GM21528 (cell line): Measurements from ENCODE around the gene WNT4.
"Not testable (repeated sequence)": the region's sequence is repeated elsewhere in the genome, so short reads cannot be mapped to it uniquely, and the experiment has no call there.

Experiments used
- ATAC-seq: cut with Tn5 transposase; IDR thresholded peaks from one replicate; pipeline ENCODE4 v1.9.1; 2021; ENCODE audit warnings: mild to moderate bottlenecking, moderate library complexity; ENCODE audit not compliant: unreplicated experiment, low FRiP score

WNT4 gene

DNA sequence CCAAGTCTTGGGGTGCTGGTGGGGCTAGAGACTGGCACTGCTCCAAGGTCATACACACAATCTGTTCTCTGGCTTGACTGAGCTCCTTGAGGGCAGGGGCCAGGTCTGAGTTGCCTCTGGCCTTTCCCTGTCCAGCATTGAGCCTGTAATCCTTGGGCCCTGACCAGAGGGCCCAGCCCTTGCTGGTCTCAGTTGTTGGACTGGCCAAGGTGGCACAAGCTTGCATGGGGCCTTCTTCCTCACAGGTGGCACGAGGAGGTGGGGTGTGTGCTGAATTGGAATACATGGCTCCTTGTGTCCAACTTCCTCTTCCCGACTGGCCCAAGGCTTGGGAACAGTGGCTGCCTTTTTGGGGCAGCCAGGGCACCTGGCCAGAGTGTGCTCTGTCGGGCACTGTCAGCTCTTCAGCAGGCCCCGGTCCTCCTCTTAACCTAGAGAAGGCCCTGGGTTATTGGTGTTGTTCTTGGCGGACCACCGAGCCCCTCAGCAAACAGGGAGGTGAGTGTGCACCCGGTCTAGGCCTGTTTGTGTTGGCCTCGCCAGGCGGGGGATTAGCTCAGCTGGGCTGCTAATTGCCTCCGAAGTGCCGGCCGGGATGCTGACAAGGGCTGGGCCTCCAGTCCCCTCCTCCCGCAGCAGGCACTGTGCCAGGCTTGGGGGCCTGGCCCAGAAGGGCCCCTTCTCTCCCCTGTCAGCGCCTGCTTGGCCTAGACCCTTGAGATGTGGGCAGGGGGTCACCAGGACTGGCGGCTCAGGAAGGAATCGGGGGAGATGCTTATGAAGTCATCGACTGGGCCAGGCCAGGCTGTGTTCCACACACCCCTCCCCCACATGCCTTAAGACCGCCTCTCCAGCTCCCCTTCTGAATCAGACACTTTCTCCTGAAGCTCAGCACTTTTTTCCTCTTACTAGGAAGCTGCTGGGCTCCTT lies 28.5 kb downstream of the WNT4 start:
- ATAC-seq: no peak

DNA sequence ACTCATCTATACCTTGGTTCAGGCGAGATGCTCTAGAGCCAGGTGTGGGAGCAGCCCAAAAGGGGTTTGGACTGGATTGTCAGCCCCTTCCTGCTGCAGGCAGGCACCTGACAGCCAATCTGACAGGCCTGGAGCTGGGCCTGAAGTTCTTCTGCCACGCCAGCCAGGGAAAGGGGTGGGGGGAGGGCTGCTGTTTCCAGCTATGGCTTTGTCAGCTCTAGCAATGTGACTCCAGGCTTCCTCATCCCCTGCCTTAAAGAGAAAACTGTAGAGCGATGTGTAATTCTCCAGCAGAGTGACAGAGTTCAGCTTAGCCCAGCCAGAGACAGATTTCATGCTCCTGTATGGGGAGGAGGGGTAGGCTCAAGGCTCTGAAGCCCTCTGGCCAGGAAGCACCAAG lies 30.3 kb downstream of the WNT4 start:
- no peak for ATAC-seq

DNA sequence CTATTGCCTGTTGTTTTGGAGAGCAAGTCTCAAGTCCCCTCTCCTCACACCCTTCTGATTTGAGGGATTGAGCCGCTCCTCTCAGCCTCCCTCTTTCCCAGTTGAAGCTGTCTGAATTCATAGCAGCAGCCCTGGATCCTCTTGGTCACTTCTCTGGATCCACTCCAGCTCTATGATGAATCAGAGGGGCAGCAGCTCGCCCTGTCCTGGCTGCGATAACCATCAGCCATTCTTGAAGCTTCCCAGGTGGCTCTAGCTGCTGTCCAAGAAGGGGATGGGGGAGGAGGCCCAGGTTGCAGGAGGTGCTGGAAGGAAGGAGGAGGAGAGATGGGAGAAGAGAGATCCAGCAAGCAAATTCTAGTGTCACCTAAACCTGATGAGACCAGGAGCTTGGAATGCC lies 31.3 kb downstream of the WNT4 start:
- no peak for ATAC-seq

DNA sequence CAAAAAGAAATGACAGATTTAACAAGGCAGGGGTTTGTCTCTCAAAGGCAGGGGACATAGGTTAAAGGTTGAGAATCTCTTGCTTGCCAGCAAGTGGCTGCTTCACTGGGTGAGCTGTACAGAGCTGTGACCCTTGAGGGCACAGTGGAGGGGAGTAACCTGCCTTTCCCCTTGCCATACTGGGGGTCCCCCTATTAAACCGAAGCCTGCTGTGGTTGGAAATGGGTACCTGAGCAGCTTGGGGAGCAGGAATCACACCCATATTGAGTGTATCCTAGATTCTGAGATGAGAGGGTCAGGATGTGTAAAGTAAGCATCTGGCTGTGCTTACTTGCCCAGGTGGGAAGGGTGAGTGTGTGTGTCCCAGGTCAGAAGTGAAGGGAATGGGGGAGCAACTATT lies 31.8 kb downstream of the WNT4 start:
- no peak for ATAC-seq

DNA sequence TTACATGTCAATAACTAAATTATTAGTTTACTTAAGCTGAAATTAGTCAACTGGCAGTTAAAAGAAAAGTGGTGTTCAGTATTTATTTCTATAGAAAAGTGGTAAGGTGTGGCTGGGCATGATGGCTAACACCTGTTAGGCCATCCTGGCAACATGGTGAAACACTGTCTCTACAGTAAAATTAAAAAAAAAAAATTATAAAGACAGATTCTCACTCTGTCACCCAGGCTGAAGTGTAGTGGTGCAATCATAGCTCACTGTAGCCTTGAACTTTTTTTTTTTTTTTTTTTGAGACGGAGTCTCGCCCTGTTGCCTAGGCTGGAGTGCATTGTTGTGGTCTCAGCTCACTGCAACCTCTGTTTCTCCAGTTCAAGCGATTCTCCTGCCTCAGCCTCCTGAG lies 32.9 kb downstream of the WNT4 start:
- no peak for ATAC-seq

DNA sequence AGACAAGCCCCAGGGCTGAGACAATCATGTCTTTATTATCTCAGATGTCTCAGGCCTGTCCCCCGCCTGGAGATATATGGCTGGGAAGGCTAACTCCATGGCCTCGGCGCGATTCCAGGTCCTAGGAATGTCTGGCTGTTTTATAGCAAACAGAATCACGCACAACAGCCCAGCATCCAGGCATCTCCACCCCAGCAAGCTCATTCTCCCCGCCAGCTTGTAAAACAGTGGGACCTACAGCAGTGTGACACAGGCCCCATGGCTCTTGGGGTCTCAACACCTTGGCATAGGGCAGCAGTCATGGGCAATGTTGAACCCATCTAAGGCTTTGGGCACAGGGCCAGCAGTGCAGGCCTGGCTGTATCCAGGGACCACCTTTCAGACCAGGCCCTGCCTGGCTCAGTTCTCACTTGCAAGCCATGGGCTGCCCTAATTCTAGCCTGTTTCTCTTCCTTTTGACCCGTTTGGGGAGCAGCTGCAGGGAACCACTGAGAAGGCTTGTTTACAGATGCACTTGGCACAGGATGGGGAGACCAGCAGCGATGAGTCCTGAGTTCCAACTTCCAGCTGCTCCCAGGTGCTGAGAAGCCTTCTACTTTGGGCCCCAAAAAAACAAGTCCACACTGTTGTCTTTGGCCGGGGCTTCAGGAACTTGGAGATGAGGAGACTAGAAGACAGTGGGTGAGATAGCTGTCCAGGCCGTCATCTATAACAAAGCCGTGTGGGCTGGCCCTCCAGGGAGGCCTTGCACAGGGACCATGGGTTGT lies 34.4 kb downstream of the WNT4 start:
- no peak for ATAC-seq

DNA sequence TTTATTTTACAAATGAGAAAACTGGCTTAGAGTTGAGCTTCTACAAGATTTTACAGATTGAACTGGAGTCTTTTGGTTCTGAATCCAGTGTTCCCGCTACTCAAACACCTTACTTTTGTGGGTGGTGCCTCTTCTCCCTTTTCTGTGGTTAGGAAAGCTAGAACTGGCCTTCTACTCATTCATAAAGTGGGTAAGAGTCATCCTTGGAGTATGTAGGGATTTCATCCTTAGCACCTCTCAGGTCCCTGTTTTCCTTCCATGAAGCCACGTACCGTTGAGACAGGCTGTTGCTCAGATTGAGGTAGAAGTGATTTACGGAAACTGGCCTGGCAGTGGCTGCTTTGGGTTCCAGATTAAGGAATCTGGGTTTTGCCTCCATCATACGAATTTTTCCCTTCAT lies 35.8 kb downstream of the WNT4 start:
- no peak for ATAC-seq

DNA sequence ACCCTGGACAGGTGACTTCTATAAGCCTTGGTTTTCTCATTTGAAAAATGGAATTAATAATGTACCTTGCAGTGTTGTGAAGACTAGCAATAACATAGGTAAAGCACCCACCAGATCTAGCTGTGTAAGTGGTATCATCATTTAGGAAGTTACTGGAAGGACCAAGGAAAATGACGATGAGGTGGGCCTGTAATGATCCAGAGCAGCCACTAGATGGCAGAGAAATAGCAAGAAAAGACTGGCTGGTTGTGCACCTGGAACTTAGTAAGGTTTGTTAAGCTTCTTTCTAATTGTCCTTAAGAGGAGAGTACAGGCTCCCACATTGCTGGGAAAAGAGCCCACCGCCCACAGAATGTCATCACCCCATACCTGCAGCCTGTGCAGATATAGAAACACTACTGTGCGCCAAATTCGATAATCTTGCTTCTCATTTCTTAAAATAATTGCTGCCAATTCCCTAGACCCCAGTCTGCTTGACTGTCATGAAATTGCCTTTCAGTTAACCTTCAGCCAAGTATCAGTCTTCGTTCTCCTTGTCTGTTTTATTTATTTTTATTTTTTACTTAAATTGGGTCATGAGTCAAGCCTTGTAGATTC lies 37.2 kb downstream of the WNT4 start:
- no peak for ATAC-seq

DNA sequence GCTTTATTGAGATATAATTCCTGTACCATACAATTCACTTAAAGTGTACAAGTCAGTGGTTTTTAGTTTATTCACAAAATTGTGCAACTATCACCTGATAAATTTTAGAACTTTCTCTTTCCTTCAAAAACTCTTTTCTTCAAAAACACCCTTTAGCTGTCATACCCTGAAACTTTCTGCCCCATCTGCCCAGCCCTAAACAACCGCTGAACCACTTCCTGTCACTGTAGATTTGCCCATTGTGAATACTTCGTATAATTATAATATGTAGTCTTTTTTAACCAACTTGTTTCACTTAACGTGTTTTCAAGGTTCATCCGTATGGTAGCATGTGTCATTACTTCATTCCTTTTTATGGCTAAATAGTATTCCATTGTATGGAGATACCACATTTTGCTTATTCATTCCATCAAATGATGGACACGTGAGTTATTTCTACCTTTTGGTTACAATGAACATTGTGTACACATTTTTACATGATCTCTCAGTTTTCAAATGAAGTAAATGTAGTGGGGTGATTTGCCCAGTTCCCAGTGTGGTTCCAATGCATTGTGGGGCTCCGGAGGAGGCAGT lies 37.9 kb downstream of the WNT4 start:
- no peak for ATAC-seq

DNA sequence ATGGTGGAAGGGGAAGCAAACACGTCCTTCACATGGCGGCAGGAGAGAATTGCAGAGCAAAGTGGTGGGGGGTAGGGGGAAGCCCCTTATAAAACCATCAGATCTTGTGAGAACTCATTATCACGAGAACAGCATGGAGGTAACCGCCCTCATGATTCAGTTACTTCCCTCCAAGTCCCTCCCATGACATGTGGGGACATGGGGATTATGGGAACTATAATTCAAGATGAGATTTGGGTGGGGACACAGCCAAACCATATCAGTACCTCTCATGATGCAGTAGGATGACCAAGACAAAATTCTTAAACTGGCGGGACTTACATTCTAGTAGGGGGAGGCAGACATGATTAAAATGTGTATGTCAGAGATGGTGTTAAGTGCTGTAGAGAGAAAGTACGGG lies 38.8 kb downstream of the WNT4 start:
- no peak for ATAC-seq

DNA sequence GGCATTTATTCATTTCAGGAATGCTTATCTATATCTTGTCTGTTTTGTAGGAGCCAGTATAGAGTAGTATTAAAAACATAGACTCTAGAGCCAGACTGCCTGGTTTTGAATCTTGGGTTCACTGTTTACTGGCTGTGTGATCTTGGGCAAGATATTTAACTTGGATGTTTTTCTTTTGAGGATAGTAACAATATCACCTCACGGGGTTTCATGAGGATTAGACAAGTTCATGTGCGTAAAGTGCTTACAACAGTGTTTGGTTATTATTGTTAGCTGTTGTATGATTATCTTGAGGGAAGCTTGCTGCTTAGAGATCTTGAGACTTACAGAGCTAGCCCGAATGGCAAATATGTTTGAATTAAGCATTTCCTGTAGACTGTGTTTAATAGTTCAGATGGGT lies 40.2 kb downstream of the WNT4 start:
- no peak for ATAC-seq

DNA sequence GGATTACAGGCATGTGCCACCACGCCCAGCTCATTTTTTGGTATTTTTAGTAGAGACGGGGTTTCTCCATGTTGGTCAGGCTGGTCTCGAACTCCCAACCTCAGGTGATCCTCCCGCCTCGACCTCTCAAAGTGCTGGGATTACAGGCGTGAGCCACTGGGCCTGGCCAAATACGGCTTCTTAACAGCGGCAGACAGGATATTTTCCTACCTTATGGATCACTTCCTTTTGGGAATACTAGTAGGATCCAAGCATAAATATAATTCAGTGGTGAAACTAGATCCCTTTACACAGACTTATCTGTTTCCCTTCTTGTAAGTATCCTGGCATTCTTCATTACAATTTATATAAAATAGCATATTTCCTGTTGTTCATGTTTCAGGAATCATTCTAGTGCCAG lies 40.9 kb downstream of the WNT4 start:
- no peak for ATAC-seq

DNA sequence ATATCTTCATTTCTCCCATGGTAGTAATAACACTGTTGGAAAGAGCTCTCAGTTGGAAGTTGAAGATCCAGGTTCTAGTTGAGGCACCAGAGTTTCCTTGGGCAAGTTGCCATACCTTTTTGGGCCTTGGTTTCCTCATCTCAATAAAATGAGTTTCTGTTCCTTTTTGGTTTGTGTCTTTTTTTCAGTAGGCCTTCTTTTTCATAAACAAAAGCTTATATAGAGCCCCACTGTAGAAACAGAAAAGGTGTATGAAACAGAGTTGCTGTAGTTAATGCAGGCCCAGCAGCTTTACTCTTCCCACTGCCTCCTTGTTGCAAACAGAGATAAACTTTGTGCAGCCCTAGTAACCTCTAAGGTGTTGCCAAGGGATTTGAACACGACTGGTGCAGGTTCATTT lies 41.7 kb downstream of the WNT4 start:
- no peak for ATAC-seq

DNA sequence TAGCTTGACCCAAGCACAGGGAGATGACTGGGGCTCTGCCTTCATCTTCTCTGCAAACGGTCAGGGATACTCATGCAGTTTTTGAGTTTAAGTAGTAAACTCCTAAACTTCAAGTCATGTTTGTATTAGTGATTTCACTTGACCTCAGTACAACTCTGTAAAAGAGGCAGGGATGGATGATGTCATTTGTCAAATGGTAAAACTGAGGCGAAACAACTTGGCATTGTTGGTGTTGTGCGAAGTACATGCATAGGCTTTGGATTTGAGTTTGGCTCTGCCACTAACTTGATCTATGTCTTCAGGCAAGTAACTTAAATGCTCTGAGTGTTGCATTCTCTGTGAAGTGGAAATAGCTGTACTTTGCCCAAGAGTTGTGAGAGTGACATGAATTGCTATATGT lies 42.7 kb downstream of the WNT4 start:
- ATAC-seq: no peak

DNA sequence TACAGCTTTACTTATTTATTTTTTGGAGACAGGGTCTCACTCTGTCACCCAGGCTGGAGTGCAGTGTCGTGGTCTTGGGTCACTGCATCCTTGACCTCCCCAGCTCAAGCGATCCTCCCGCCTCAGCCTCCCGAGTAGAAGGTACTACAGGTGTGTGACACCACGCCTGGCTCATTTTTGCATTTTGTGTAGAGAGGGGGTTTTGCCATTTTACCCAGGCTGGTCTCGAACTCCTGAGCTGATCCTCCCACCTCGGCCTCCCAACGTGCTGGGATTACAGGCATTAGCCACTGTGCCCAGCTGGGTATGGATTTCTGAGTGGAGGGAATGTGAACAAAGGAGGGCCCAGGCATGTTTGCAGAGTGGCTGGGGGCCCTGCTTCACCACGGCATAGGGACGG lies 44.1 kb downstream of the WNT4 start:
- no peak for ATAC-seq

DNA sequence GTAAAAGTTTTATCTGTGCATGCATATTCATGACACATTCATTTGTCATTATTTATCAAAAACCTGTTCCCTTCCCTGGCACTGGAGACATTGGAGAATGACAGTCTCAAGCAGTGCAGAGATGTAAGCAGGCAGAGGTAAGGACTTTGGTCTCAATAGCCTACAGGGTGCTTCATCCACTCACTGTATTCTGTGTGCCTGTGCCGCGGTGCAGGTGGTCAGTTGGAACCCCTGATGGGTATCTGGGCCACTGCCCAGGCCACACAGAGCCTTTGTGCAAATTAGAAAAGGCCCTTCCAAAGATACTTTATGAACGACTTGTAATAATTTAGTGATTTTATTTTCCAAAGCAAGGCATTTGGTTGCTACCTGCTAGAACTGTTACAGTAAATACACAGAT lies 46.4 kb downstream of the WNT4 start:
- no peak for ATAC-seq

DNA sequence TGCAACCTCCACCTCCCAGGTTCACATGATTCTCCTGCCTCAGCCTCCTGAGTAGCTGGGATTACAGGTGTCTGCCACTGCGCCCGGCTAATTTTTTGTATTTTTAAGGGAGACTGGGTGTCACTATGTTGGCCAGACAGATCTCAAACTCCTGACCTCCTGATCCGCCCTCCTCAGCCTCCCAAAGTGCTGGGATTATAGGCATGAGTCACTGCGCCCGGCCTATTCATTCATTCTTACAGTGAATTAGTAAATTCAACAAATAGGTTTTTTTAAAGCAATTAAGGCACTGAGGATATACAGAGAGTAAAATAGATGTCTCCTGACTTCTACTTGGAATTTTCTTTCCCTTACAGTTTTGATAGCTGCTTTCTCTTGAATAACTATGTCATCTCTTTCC lies 46.9 kb downstream of the WNT4 start:
- ATAC-seq: no peak

DNA sequence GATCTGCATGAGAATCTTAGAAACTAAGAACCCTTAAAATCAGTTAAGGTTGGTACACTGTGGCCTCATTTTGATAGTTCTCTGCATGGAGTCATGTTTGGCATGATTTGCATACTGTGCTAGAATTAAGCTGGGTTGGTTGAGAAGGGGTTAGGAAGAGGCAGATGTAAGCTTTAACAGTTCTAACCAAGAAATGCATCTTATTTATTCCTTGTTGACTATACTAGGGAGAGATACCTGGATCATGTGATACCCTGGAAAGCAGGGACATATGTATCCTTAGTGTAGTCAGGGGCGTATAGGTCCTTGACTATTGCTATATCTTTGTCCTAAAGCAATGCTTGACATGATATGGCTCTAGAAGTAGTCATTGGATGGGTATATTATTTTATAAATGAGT lies 49.4 kb downstream of the WNT4 start:
- no peak for ATAC-seq

DNA sequence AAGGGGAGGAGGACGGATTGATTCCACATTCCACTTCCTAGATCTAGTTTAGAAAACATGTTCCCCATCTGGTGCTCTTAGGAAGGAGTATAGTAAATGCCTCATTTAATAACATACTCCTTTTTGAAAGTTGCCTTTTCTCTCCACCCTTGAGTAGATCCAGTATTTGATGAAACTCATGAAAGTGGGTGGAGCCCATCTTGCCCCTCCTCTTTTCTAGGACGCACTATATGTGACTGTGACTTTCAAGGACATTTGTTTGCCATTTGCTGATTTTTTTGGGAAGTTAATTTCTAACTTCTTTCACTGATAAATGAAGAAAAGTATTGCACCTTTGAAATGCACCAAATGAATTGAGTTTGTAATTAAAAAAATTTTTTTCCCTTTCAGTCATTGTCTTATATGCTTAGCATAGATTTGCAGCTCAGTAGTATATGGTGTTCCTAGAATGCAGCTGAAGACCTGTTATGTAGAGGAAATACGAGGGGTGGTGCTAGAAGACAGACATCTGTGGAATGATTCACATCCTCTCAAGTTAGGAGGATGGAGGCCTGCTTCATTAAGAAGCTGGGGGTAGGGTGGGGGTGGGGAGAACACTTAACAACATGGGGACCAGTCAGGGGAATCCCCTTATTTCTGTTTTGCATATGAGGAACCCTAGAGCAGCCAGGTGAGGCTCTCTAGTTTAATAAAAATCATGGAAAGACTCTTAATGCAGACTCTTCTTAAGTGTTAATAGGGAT lies 50.7 kb downstream of the WNT4 start:
- not testable (repeated sequence) for ATAC-seq

DNA sequence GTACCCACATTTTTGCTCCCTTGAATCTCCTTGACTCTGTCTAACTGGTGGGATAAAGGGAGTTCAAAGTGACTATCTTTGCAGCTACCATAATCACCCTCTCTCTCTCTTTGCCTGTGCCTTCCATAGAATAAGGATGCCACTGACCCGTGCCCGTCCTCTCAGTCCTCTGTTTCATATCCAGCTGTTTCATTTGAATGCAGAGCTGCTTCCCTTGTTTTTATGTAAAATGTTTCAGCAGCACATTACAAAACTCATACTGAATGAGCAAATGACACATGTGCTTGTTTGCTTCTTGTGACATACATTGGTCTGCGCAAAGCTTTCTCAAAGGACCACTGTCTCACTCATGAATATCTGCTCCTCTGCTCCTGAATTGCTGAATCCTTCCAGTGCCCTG lies 52.0 kb downstream of the WNT4 start:
- no peak for ATAC-seq
